ENCODE measurements around the gene SPRY4. TPM values are rescaled to one million over a fixed set of nuclear protein-coding genes. Genes with fewer than 3 reads are reported as not detected.

Gene SPRY4
- total and polyA plus RNA-seq, 2 donors = 8.6 to 11.6 TPM

GRCh38 chr5:142325725-142326479, 1.1 kb upstream of the SPRY4 start:
- Histone ChIP-seq H3K27ac (ENCODE audit: low read depth) (peak overlapping the region; percentile 50), H3K4me1 (ENCODE audit: insufficient read depth) (no peaks in the 10 kb centered on the region), H3K36me3 (ENCODE audit: insufficient read depth) (no peaks in the 10 kb centered on the region), H3K4me3 (ENCODE audit: low read depth, low read length) (peak overlapping the region; percentile 0)
- 20% methylated on average over 44 of the region's 44 CpGs for WGBS
- no peak for DNase-seq (ENCODE audit: extremely low spot score)

GRCh38 chr5:142324136-142324870, 518 bp downstream of the SPRY4 start:
- no peaks in the 10 kb centered on the region for H3K4me1 ChIP-seq (ENCODE audit: insufficient read depth)
- 3% methylated on average over 58 of the region's 58 CpGs for WGBS
- no peak for DNase-seq (ENCODE audit: extremely low spot score)

GRCh38 chr5:142323480-142324135, 1.2 kb downstream of the SPRY4 start:
- Histone ChIP-seq H3K36me3 (ENCODE audit: insufficient read depth) (no peaks in the 10 kb centered on the region), H3K4me1 (ENCODE audit: insufficient read depth) (no peaks in the 10 kb centered on the region), H3K27ac (ENCODE audit: low read depth) (peak overlapping the region; percentile 88), H3K4me3 (ENCODE audit: low read depth, low read length) (peak overlapping the region; percentile 51)
- DNase-seq (ENCODE audit: extremely low spot score) = no peak
- WGBS = 38% methylated on average over 19 of the region's 19 CpGs

More at GRCh38 chr5:142324136-142324870, 518 bp downstream of the SPRY4 start:
- peak overlapping the region; percentile 51 for H3K4me3 ChIP-seq (ENCODE audit: low read depth, low read length)
- H3K27ac ChIP-seq (ENCODE audit: low read depth) = peak overlapping the region; percentile 88
- H3K36me3 ChIP-seq (ENCODE audit: insufficient read depth) = no peaks in the 10 kb centered on the region

GRCh38 chr5:142322747-142323479, 1.9 kb downstream of the SPRY4 start:
- H3K4me1 ChIP-seq (ENCODE audit: insufficient read depth) = no peaks in the 10 kb centered on the region

GRCh38 chr5:142322403-142322746, 2.4 kb downstream of the SPRY4 start:
- DNase-seq (ENCODE audit: extremely low spot score) = no peak
- no peak overlapping the region for H3K4me3 ChIP-seq (ENCODE audit: low read depth, low read length)
- H3K36me3 ChIP-seq (ENCODE audit: insufficient read depth) = no peaks in the 10 kb centered on the region
- WGBS = 81% methylated on average over 5 of the region's 5 CpGs
- no peaks in the 10 kb centered on the region for H3K4me1 ChIP-seq (ENCODE audit: insufficient read depth)
- H3K27ac ChIP-seq (ENCODE audit: low read depth) = no peak overlapping the region

More at GRCh38 chr5:142322747-142323479, 1.9 kb downstream of the SPRY4 start:
- no peak for DNase-seq (ENCODE audit: extremely low spot score)
- Histone ChIP-seq H3K27ac (ENCODE audit: low read depth) (peak overlapping the region; percentile 38), H3K36me3 (ENCODE audit: insufficient read depth) (no peaks in the 10 kb centered on the region), H3K4me3 (ENCODE audit: low read depth, low read length) (peak overlapping the region; percentile 51)
- WGBS = 54% methylated on average over 15 of the region's 15 CpGs

- no peak overlapping the region for H3K27ac ChIP-seq (ENCODE audit: low read depth)
- no peak for DNase-seq (ENCODE audit: extremely low spot score)
- no peak overlapping the region for H3K4me3 ChIP-seq (ENCODE audit: low read depth, low read length)
- WGBS = 42% methylated on average over 8 of the region's 8 CpGs
- H3K36me3 ChIP-seq (ENCODE audit: insufficient read depth) = no peaks in the 10 kb centered on the region
- H3K4me1 ChIP-seq (ENCODE audit: insufficient read depth) = no peaks in the 10 kb centered on the region
Measured at GRCh38 chr5:142320851-142321560, 3.8 kb downstream of the SPRY4 start.

- Histone ChIP-seq H3K4me3 (ENCODE audit: low read depth, low read length) (no peak overlapping the region), H3K4me1 (ENCODE audit: insufficient read depth) (no peaks in the 10 kb centered on the region), H3K27ac (ENCODE audit: low read depth) (no peak overlapping the region), H3K36me3 (ENCODE audit: insufficient read depth) (no peaks in the 10 kb centered on the region)
- DNase-seq (ENCODE audit: extremely low spot score) = no peak
- whole genome bisulfite sequencing = 51% methylated on average over 4 of the region's 4 CpGs
Measured at GRCh38 chr5:142320430-142320738, 4.4 kb downstream of the SPRY4 start.

- Histone ChIP-seq H3K4me1 (ENCODE audit: insufficient read depth) (no peaks in the 10 kb centered on the region), H3K36me3 (ENCODE audit: insufficient read depth) (no peaks in the 10 kb centered on the region), H3K27ac (ENCODE audit: low read depth) (no peak overlapping the region), H3K4me3 (ENCODE audit: low read depth, low read length) (no peak overlapping the region)
- 67% methylated on average over 7 of the region's 7 CpGs for WGBS
- DNase-seq (ENCODE audit: extremely low spot score) = no peak
Measured at GRCh38 chr5:142319560-142320429, 5.0 kb downstream of the SPRY4 start.

GRCh38 chr5:142319105-142319504, 5.7 kb downstream of the SPRY4 start:
- no peaks in the 10 kb centered on the region for H3K4me1 ChIP-seq (ENCODE audit: insufficient read depth)
- no peaks in the 10 kb centered on the region for H3K36me3 ChIP-seq (ENCODE audit: insufficient read depth)
- H3K4me3 ChIP-seq (ENCODE audit: low read depth, low read length) = no peak overlapping the region
- no peak overlapping the region for H3K27ac ChIP-seq (ENCODE audit: low read depth)
- WGBS = 76% methylated on average over 2 of the region's 2 CpGs
- DNase-seq (ENCODE audit: extremely low spot score) = no peak

- no peak overlapping the region for H3K4me3 ChIP-seq (ENCODE audit: low read depth, low read length)
- H3K27ac ChIP-seq (ENCODE audit: low read depth) = peak overlapping the region; percentile 55
- no peaks in the 10 kb centered on the region for H3K4me1 ChIP-seq (ENCODE audit: insufficient read depth)
- 53% methylated on average over 5 of the region's 5 CpGs for WGBS
- H3K36me3 ChIP-seq (ENCODE audit: insufficient read depth) = no peaks in the 10 kb centered on the region
- no peak for DNase-seq (ENCODE audit: extremely low spot score)
Measured at GRCh38 chr5:142317753-142318152, 7.1 kb downstream of the SPRY4 start.

GRCh38 chr5:142317173-142317572, 7.6 kb downstream of the SPRY4 start:
- Histone ChIP-seq H3K27ac (ENCODE audit: low read depth) (no peak overlapping the region), H3K36me3 (ENCODE audit: insufficient read depth) (no peaks in the 10 kb centered on the region), H3K4me3 (ENCODE audit: low read depth, low read length) (no peak overlapping the region), H3K4me1 (ENCODE audit: insufficient read depth) (no peaks in the 10 kb centered on the region)
- WGBS = 39% methylated on average over 5 of the region's 5 CpGs
- no peak for DNase-seq (ENCODE audit: extremely low spot score)

- no peaks in the 10 kb centered on the region for H3K4me1 ChIP-seq (ENCODE audit: insufficient read depth)
- H3K27ac ChIP-seq (ENCODE audit: low read depth) = no peak overlapping the region
- no peak overlapping the region for H3K4me3 ChIP-seq (ENCODE audit: low read depth, low read length)
- DNase-seq (ENCODE audit: extremely low spot score) = no peak
- 71% methylated on average over 6 of the region's 6 CpGs for WGBS
- H3K36me3 ChIP-seq (ENCODE audit: insufficient read depth) = no peaks in the 10 kb centered on the region
Measured at GRCh38 chr5:142316681-142317080, 8.1 kb downstream of the SPRY4 start.
